HepG2 (cell line): ENCODE results near the gene TOE1. TPM values are rescaled to one million over a fixed set of nuclear protein-coding genes. Genes with fewer than 3 reads are reported as not detected.

Experiments used
- ATAC-seq: fragments of 200-7000 bp; cut with Tn5 transposase; 3 replicates; pipeline ENCODE4 v1.9.1; 2020; ENCODE audit warnings: mild to moderate bottlenecking, moderate library complexity
- BruUV-seq: library from RNA; stranded (reverse); fragments of 400-500 nt; replicated peaks from 2 replicates; lab custom pipeline; 2021; lab: Mats Ljungman, UMichigan
- CTCF ChIA-PET: fragments of 300-600 bp; formaldehyde crosslinking; extraction: SDS; loops from one replicate; lab custom pipeline; 2021; ENCODE audit warnings: low total read pairs, inconsistent platforms, low intra/inter-chr PET ratio; lab: Yijun Ruan, JAX
- POLR2A ChIA-PET: fragments of 350-600 bp; sonication (Branson Sonifier 250); formaldehyde crosslinking; loops from one replicate; lab custom pipeline; 2020; ENCODE audit warnings: antibody characterized with exemption, inconsistent platforms; lab: Yijun Ruan, JAX
- DNase-seq: peaks from one replicate; pipeline ENCODE4 v3.0.0-alpha.2; 2015; ENCODE audit warnings: low spot score
- FAIRE-seq: peaks from 3 replicates; lab custom pipeline; 2011; peaks lifted over from hg19 to GRCh38; lab: Jason Lieb, UNC
- H2AFZ ChIP-seq: one replicate; pipeline ENCODE4 v1.6.1; 2011; ENCODE audit warnings: low read length, inconsistent platforms
- H3K27ac ChIP-seq: fragments of 300-600 bp; 3 replicates; pipeline ENCODE4 v1.8.0; 2011; ENCODE audit warnings: mixed run types, mild to moderate bottlenecking, mixed read lengths, low read length, inconsistent platforms; ENCODE audit not compliant: insufficient read depth; ENCODE audit errors: extremely low read length
- H3K27me3 ChIP-seq, 2 experiments: fragments of 200-600 bp in 1 of 2; 2 replicates in 1 of 2; 3 replicates in 1 of 2; pipeline versions ENCODE4 v1.6.0 to v1.8.0; 2011; ENCODE audit warnings: low read length in 2 of 2, mild to moderate bottlenecking in 2 of 2, moderate library complexity in 2 of 2, inconsistent platforms in 1 of 2; ENCODE audit not compliant: insufficient read depth in 2 of 2, control insufficient read depth in 1 of 2
- H3K36me3 ChIP-seq, 2 experiments: fragments of 200-600 bp in 1 of 2; replicated peaks in 1 of 2; 2 replicates in 1 of 2; 3 replicates in 1 of 2; pipeline versions ENCODE4 v1.5.1 to v1.8.0; 2011; ENCODE audit warnings: low read length in 2 of 2, inconsistent platforms in 1 of 2; ENCODE audit not compliant: insufficient read depth in 2 of 2, control insufficient read depth in 1 of 2
- H3K4me1 ChIP-seq: 2 replicates; pipeline ENCODE4 v1.5.1; 2012; ENCODE audit warnings: low read length, inconsistent platforms; ENCODE audit not compliant: insufficient read depth
- H3K4me2 ChIP-seq: 2 replicates; pipeline ENCODE4 v1.6.0; 2011; ENCODE audit warnings: low read depth, low read length, inconsistent platforms
- H3K4me3 ChIP-seq, 3 experiments: fragments of 200-600 bp in 1 of 3; sonication (generic), shearing (Covaris generic) in 1 of 3; replicated peaks in 1 of 3; 2 replicates each; pipeline ENCODE4 v1.5.1; 2011 to 2016; ENCODE audit warnings: low read length in 3 of 3, inconsistent platforms in 2 of 3, low read depth in 2 of 3, mild to moderate bottlenecking in 2 of 3, control low read depth in 1 of 3, mixed read lengths in 1 of 3; ENCODE audit not compliant: insufficient read depth in 1 of 3
- H3K79me2 ChIP-seq: one replicate; pipeline ENCODE4 v1.6.1; 2011; ENCODE audit warnings: low read length, inconsistent platforms; ENCODE audit not compliant: insufficient read depth
- H3K9ac ChIP-seq: 2 replicates; pipeline ENCODE4 v1.6.0; 2011; ENCODE audit warnings: mild to moderate bottlenecking, low read depth, low read length, inconsistent platforms; ENCODE audit not compliant: insufficient read depth
- H3K9me3 ChIP-seq: 2 replicates; pipeline ENCODE4 v1.5.1; 2012; ENCODE audit warnings: mild to moderate bottlenecking, low read length
- H4K20me1 ChIP-seq: 2 replicates; pipeline ENCODE4 v1.6.0; 2011; ENCODE audit warnings: inconsistent platforms, mild to moderate bottlenecking, low read length, moderate library complexity; ENCODE audit not compliant: insufficient read depth
- DRAP1 ChIP-seq: IDR thresholded peaks from 2 replicates; pipeline ENCODE4 v1.6.1; 2016; ENCODE audit warnings: missing genetic modification reagents, missing compliant biosample characterization
- FUBP1 ChIP-seq: sonication (generic); formaldehyde crosslinking; IDR thresholded peaks from 2 replicates; pipeline ENCODE4 v1.5.1; 2020; ENCODE audit warnings: missing genetic modification reagents, mild to moderate bottlenecking, borderline replicate concordance
- MYNN ChIP-seq: sonication (generic); formaldehyde crosslinking; IDR thresholded peaks from 2 replicates; pipeline ENCODE4 v1.4.0; 2020; ENCODE audit warnings: mild to moderate bottlenecking, low read depth, missing genetic modification reagents
- WGBS: methylation state at CpG from one replicate; pipeline ENCODE4 v1.1.6; 2017; ENCODE audit warnings: low lambda C conversion rate; 5-methylcytosine and 5-hydroxymethylcytosine counted together
- in situ Hi-C: cut with HindIII; loops from 2 replicates; pipeline ENCODE4 v1.10.0; 2017; ENCODE audit warnings: low pct_unique_long_range_greater_than_20kb; ENCODE audit not compliant: extremely low pct_ligation_motif_present
- intact Hi-C: fragments of 100-400 bp; cut with micrococcal nuclease; formaldehyde crosslinking; loops from one replicate; pipeline ENCODE4 v1.10.0; 2022; ENCODE audit not compliant: unreplicated experiment
- polyA plus RNA-seq, 8 experiments: library from polyadenylated mRNA; depleted of rRNA in 3 of 8; stranded (reverse) in 7 of 8; unstranded in 1 of 8; fragments of >200 nt; fragmentation: Illumina TruSeq in 4 of 8; extraction: Trizol in 4 of 8; gene quantifications; 2 replicates each; pipeline versions ENCODE4 v1.2.1 to v1.2.3, GENCODE V29; 2011 to 2016; ENCODE audit warnings: low read depth in 4 of 8, missing spikeins in 1 of 8, mixed read lengths in 1 of 8; ENCODE audit not compliant: insufficient read depth in 1 of 8
- total RNA-seq, 5 experiments: library from RNA; depleted of rRNA; stranded (reverse); fragments of >200 nt; fragmentation: Illumina TruSeq; extraction: Trizol; gene quantifications; 2 replicates each; pipeline ENCODE4 v1.2.3, GENCODE V29; 2016; ENCODE audit warnings: low read depth in 1 of 5
- TF ChIP-seq, protein P1 (sequence below): sonication (generic); formaldehyde crosslinking; IDR thresholded peaks from 2 replicates; pipeline ENCODE4 v1.5.0; 2020; ENCODE audit warnings: mild to moderate bottlenecking, missing genetic modification reagents

Gene TOE1
- total and polyA plus RNA-seq, 2 of the 13 experiments (the other 11 are each of a cell fraction or from before 2014, with no cell fraction given): 14.1 to 19.0 TPM

- TF ChIP-seq, protein P1, sequence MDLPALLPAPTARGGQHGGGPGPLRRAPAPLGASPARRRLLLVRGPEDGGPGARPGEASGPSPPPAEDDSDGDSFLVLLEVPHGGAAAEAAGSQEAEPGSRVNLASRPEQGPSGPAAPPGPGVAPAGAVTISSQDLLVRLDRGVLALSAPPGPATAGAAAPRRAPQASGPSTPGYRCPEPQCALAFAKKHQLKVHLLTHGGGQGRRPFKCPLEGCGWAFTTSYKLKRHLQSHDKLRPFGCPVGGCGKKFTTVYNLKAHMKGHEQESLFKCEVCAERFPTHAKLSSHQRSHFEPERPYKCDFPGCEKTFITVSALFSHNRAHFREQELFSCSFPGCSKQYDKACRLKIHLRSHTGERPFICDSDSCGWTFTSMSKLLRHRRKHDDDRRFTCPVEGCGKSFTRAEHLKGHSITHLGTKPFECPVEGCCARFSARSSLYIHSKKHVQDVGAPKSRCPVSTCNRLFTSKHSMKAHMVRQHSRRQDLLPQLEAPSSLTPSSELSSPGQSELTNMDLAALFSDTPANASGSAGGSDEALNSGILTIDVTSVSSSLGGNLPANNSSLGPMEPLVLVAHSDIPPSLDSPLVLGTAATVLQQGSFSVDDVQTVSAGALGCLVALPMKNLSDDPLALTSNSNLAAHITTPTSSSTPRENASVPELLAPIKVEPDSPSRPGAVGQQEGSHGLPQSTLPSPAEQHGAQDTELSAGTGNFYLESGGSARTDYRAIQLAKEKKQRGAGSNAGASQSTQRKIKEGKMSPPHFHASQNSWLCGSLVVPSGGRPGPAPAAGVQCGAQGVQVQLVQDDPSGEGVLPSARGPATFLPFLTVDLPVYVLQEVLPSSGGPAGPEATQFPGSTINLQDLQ (CRISPR knock-in tag): no peak
- no peak for TF ChIP-seq DRAP1 (CRISPR knock-in tag)
- no peak for TF ChIP-seq MYNN (CRISPR knock-in tag)
- TF ChIP-seq, all 625 proteins: peak for 0
These were observed 38.2 kb downstream of the TOE1 start (continued) for GRCh38 chr1:45378184-45378583.

GRCh38 chr1:45379524-45379923, 39.6 kb downstream of the TOE1 start:
- ChIA-PET POLR2A (interaction anchor here (0.5 kb wide), 1 partner anchor 76 kb away, joined by 4 read pairs; no protein-coding TSS in a partner anchor), CTCF (no interaction called here)
- Histone ChIP-seq H4K20me1 (no peaks in the 10 kb centered on the region), H3K4me1 (peaks cover 9% of the 10 kb centered on the region; the same call in 1 of the 2 replicates), H3K9me3 (no peaks in the 10 kb centered on the region), H3K27ac (no peak overlapping the region), H3K36me3 (no peaks in the 10 kb centered on the region), H3K4me2 (no peak overlapping the region), H3K79me2 (no peaks in the 10 kb centered on the region), H3K4me3 (no peak overlapping the region), H3K9ac (no peak overlapping the region), H2AFZ (no peak overlapping the region), H3K27me3 (no peaks in the 10 kb centered on the region)
- FAIRE-seq (no peak), ATAC-seq (no peak), DNase-seq (no peak)
- TF ChIP-seq FUBP1 (CRISPR knock-in tag): no peak
- in situ Hi-C loops (no loop called here), intact Hi-C loops (no loop called here)
- no TSS peak for BruUV-seq
- WGBS: 95% methylated on average over 6 of the region's 6 CpGs
